Suprapubic skin (tissue), 4 donors: ENCODE measurements around the gene NKAIN2. TPM values are rescaled to one million over a fixed set of nuclear protein-coding genes. Genes with fewer than 3 reads are reported as not detected.

Source experiments
- DNase-seq, 2 donors: peaks; one replicate each; pipeline ENCODE4 v3.0.0-alpha.2; 2019; ENCODE audit warnings: low spot score in 2 of 2
- H3K27ac ChIP-seq: fragments of 200-600 bp; sonication (generic); one replicate; pipeline ENCODE4 v1.5.1; 2019
- H3K27me3 ChIP-seq: fragments of 200-600 bp; sonication (generic); one replicate; pipeline ENCODE4 v1.5.1; 2019
- H3K36me3 ChIP-seq: fragments of 200-600 bp; sonication (generic); one replicate; pipeline ENCODE4 v1.5.1; 2019
- H3K4me1 ChIP-seq: fragments of 200-600 bp; sonication (generic); one replicate; pipeline ENCODE4 v1.5.1; 2019
- H3K4me3 ChIP-seq: fragments of 200-600 bp; sonication (generic); one replicate; pipeline ENCODE4 v1.5.1; 2019; ENCODE audit warnings: mild to moderate bottlenecking
- H3K9me3 ChIP-seq: fragments of 200-600 bp; sonication (generic); one replicate; pipeline ENCODE4 v1.5.1; 2019
- EP300 ChIP-seq: sonication (generic); formaldehyde crosslinking; IDR thresholded peaks from one replicate; pipeline ENCODE4 v1.6.1; 2017; ENCODE audit warnings: antibody characterized with exemption
- POLR2A ChIP-seq, 2 donors: fragments of 450-650 bp; IDR thresholded peaks; one replicate each; pipeline ENCODE4 v1.6.1; 2017; ENCODE audit warnings: antibody characterized with exemption in 2 of 2, mild to moderate bottlenecking in 2 of 2, moderate library complexity in 2 of 2
- POLR2AphosphoS5 ChIP-seq, 3 donors: sonication (generic); formaldehyde crosslinking; IDR thresholded peaks; one replicate each; pipeline ENCODE4 v1.6.1; 2017; ENCODE audit warnings: antibody characterized with exemption in 3 of 3
- WGBS: methylation state at CpG from one replicate; pipeline ENCODE4 v1.1.5; 2018; 5-methylcytosine and 5-hydroxymethylcytosine counted together
- total RNA-seq, 4 donors: library from RNA; depleted of rRNA; stranded (reverse); fragments of >200 nt; gene quantifications; one replicate each; pipeline ENCODE4 v1.1.0, GENCODE V29; 2016
- TF ChIP-seq, protein P1 (sequence below), 2 donors: fragments of 200-600 bp in 1 of 2; fragments of 450-650 bp in 1 of 2; sonication (generic) in 1 of 2; IDR thresholded peaks; one replicate each; pipeline ENCODE4 v1.5.1; 2016 to 2019; ENCODE audit warnings: antibody characterized with exemption in 2 of 2, mild to moderate bottlenecking in 1 of 2, moderate library complexity in 1 of 2

Gene NKAIN2
- total RNA-seq, 4 donors from 2014 or later = 0.40 TPM; not detected in 3

GRCh38 chr6:123873974-123874373, 70.3 kb downstream of the NKAIN2 start:
- TF ChIP-seq POLR2AphosphoS5 (IDR thresholded peaks at IDR 0.05) = no peak
- TF ChIP-seq POLR2A (IDR thresholded peaks at IDR 0.05) = no peak
- TF ChIP-seq EP300 = no peak
- TF ChIP-seq, protein P1, sequence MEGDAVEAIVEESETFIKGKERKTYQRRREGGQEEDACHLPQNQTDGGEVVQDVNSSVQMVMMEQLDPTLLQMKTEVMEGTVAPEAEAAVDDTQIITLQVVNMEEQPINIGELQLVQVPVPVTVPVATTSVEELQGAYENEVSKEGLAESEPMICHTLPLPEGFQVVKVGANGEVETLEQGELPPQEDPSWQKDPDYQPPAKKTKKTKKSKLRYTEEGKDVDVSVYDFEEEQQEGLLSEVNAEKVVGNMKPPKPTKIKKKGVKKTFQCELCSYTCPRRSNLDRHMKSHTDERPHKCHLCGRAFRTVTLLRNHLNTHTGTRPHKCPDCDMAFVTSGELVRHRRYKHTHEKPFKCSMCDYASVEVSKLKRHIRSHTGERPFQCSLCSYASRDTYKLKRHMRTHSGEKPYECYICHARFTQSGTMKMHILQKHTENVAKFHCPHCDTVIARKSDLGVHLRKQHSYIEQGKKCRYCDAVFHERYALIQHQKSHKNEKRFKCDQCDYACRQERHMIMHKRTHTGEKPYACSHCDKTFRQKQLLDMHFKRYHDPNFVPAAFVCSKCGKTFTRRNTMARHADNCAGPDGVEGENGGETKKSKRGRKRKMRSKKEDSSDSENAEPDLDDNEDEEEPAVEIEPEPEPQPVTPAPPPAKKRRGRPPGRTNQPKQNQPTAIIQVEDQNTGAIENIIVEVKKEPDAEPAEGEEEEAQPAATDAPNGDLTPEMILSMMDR (IDR thresholded peaks at IDR 0.05) = no peak
- WGBS = 36% methylated on average over 1 of the region's 1 CpG

GRCh38 chr6:123875784-123876183, 72.1 kb downstream of the NKAIN2 start:
- 54% methylated on average over 1 of the region's 1 CpG for WGBS
- no peak overlapping the region for H3K27ac ChIP-seq
- TF ChIP-seq EP300 = no peak
- TF ChIP-seq, protein P1 (IDR thresholded peaks at IDR 0.05) = no peak
- no peak for TF ChIP-seq POLR2AphosphoS5 (IDR thresholded peaks at IDR 0.05)
- no peak for TF ChIP-seq POLR2A (IDR thresholded peaks at IDR 0.05)

More at GRCh38 chr6:123873974-123874373, 70.3 kb downstream of the NKAIN2 start:
- H3K36me3 ChIP-seq = no peaks in the 10 kb centered on the region
- no peak overlapping the region for H3K4me3 ChIP-seq
- no peaks in the 10 kb centered on the region for H3K9me3 ChIP-seq
- no peak for DNase-seq
- H3K27ac ChIP-seq = no peak overlapping the region
- H3K4me1 ChIP-seq = no peaks in the 10 kb centered on the region
- no peaks in the 10 kb centered on the region for H3K27me3 ChIP-seq

DNA sequence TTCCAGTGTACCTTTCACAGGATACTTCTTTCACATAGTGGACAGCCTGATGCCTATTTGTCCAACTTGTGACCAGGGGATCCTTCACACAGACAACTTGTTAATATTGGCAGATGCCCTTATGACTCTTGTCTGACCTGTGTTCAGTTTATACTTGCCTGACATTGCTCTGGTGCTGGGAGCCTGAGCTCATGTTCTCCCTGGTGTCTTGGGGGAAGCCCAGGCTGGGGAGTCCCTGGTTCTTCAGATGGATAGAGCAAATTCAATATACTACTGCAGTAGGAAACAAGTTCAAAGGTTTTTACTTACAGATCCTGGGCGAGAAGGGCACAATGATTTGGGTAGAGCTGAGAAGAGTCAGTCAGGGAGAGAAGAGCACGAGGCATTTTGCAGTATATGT, 76.1 kb downstream of the NKAIN2 start:
- H3K27ac ChIP-seq = no peak overlapping the region
- DNase-seq = no peak
- H3K4me1 ChIP-seq = no peaks in the 10 kb centered on the region
- no peaks in the 10 kb centered on the region for H3K36me3 ChIP-seq
- H3K9me3 ChIP-seq = no peaks in the 10 kb centered on the region
- no peak overlapping the region for H3K4me3 ChIP-seq
- 62% methylated on average over 2 of the region's 2 CpGs for WGBS
- H3K27me3 ChIP-seq = no peaks in the 10 kb centered on the region
- TF ChIP-seq EP300 (no peak), POLR2A (IDR thresholded peaks at IDR 0.05) (no peak), POLR2AphosphoS5 (IDR thresholded peaks at IDR 0.05) (no peak)
- TF ChIP-seq, protein P1 (IDR thresholded peaks at IDR 0.05) = no peak

More at GRCh38 chr6:123875784-123876183, 72.1 kb downstream of the NKAIN2 start:
- Histone ChIP-seq H3K9me3 (no peaks in the 10 kb centered on the region), H3K4me3 (no peak overlapping the region), H3K27me3 (no peaks in the 10 kb centered on the region), H3K36me3 (no peaks in the 10 kb centered on the region), H3K4me1 (no peaks in the 10 kb centered on the region)
- DNase-seq = no peak

GRCh38 chr6:123888771-123889513, 85.3 kb downstream of the NKAIN2 start:
- Histone ChIP-seq H3K27me3 (no peaks in the 10 kb centered on the region), H3K4me3 (no peak overlapping the region), H3K9me3 (no peaks in the 10 kb centered on the region), H3K27ac (no peak overlapping the region), H3K36me3 (no peaks in the 10 kb centered on the region), H3K4me1 (no peaks in the 10 kb centered on the region)
- WGBS = 56% methylated on average over 5 of the region's 5 CpGs
- TF ChIP-seq EP300 = no peak
- no peak for DNase-seq

GRCh38 chr6:123895346-123895745, 91.7 kb downstream of the NKAIN2 start:
- 48% methylated on average over 1 of the region's 1 CpG for WGBS
- TF ChIP-seq POLR2A (IDR thresholded peaks at IDR 0.05) = no peak
- TF ChIP-seq, protein P1 (IDR thresholded peaks at IDR 0.05) = no peak
- TF ChIP-seq EP300 = no peak
- TF ChIP-seq POLR2AphosphoS5 (IDR thresholded peaks at IDR 0.05) = no peak
- Histone ChIP-seq H3K9me3 (no peaks in the 10 kb centered on the region), H3K36me3 (no peaks in the 10 kb centered on the region), H3K4me3 (no peak overlapping the region), H3K27ac (no peak overlapping the region), H3K27me3 (no peaks in the 10 kb centered on the region), H3K4me1 (no peaks in the 10 kb centered on the region)
- DNase-seq = no peak
